Upper lobe of left lung (tissue), 4 donors: ENCODE results near the gene SLC25A17.

ENCODE experiments used
- CTCF ChIP-seq, 6 experiments: fragments of 450-650 bp in 4 of 6; fragments of 200-600 bp in 2 of 6; sonication (generic) in 2 of 6; IDR thresholded peaks; one replicate each; pipeline ENCODE4 v1.5.1; 2016 to 2019; ENCODE audit warnings: antibody characterized with exemption in 6 of 6
- EP300 ChIP-seq, 4 donors: sonication (generic); formaldehyde crosslinking; IDR thresholded peaks; one replicate each; pipeline ENCODE4 v1.5.1; 2017; ENCODE audit warnings: antibody characterized with exemption in 4 of 4, control low read depth in 2 of 4
- POLR2A ChIP-seq, 4 donors: fragments of 450-650 bp; IDR thresholded peaks; one replicate each; pipeline ENCODE4 v1.5.1; 2016 to 2017; ENCODE audit warnings: antibody characterized with exemption in 4 of 4, mild to moderate bottlenecking in 2 of 4
- POLR2AphosphoS5 ChIP-seq, 2 donors: sonication (generic); formaldehyde crosslinking; IDR thresholded peaks; one replicate each; pipeline ENCODE4 v1.5.1; 2017; ENCODE audit warnings: antibody characterized with exemption in 2 of 2

GRCh38 chr22:40721266-40721665, 97.9 kb downstream of the SLC25A17 start:
- TF ChIP-seq POLR2AphosphoS5 (IDR thresholded peaks at IDR 0.05): no peak
- no peak for TF ChIP-seq CTCF (IDR thresholded peaks at IDR 0.05)
- no peak for TF ChIP-seq POLR2A (IDR thresholded peaks at IDR 0.05)
- no peak for TF ChIP-seq EP300 (IDR thresholded peaks at IDR 0.05)
